Activated CD8-positive, alpha-beta memory T cell treated with anti-CD3 and anti-CD28 coated beads for 1 hour (primary cell): Measurements from ENCODE around the gene KLF11.

Experiments used
- DNase-seq, 2 donors: peaks; one replicate each; pipeline ENCODE4 v3.0.0-alpha.2; 2020; ENCODE audit warnings: low read depth in 1 of 2; ENCODE audit errors: extremely low read depth in 1 of 2

KLF11 gene

GRCh38 chr2:10043256-10043905 is at the start of gene KLF11:
TSS of gene KLF11 (plus strand) at chr2:10043550. CDS start at chr2:10043717, 167 bp downstream.
- DNase-seq = peak; percentile 58 to 78

GRCh38 chr2:9994462-9994861 is 48.9 kb upstream of the KLF11 start:
- DNase-seq = no peak

GRCh38 chr2:9995059-9995458 is 48.3 kb upstream of the KLF11 start:
- no peak for DNase-seq

- no peak for DNase-seq
Measured at GRCh38 chr2:9996321-9996720, 47.0 kb upstream of the KLF11 start.

GRCh38 chr2:9997936-9998335 is 45.4 kb upstream of the KLF11 start:
- no peak for DNase-seq

GRCh38 chr2:9998916-9999654 is 44.3 kb upstream of the KLF11 start:
- no peak for DNase-seq

GRCh38 chr2:9999693-10000092 is 43.7 kb upstream of the KLF11 start:
- no peak for DNase-seq

GRCh38 chr2:10000541-10000940 is 42.8 kb upstream of the KLF11 start:
- DNase-seq = no peak

- DNase-seq = no peak
Measured at GRCh38 chr2:10001586-10001985, 41.8 kb upstream of the KLF11 start.

GRCh38 chr2:10002109-10002508 is 41.2 kb upstream of the KLF11 start:
- no peak for DNase-seq

- no peak for DNase-seq
Measured at GRCh38 chr2:10002681-10003080, 40.7 kb upstream of the KLF11 start.

- no peak for DNase-seq
Measured at GRCh38 chr2:10003206-10004125, 39.9 kb upstream of the KLF11 start.

GRCh38 chr2:10004401-10004800 is 38.9 kb upstream of the KLF11 start:
- DNase-seq = no peak

- DNase-seq = no peak
Measured at GRCh38 chr2:10004836-10005235, 38.5 kb upstream of the KLF11 start.

- no peak for DNase-seq
Measured at GRCh38 chr2:10005461-10006235, 37.7 kb upstream of the KLF11 start.

GRCh38 chr2:10006236-10007161 is 36.9 kb upstream of the KLF11 start:
- no peak for DNase-seq

GRCh38 chr2:10007435-10007834 is 35.9 kb upstream of the KLF11 start:
- no peak for DNase-seq

GRCh38 chr2:10007921-10008808 is 35.2 kb upstream of the KLF11 start:
- no peak for DNase-seq

- DNase-seq = no peak
Measured at GRCh38 chr2:10008809-10009176, 34.6 kb upstream of the KLF11 start.
